Panc1 (cell line): Measurements from ENCODE around the gene ADIPOR2. TPM values are rescaled to one million over a fixed set of nuclear protein-coding genes. Genes with fewer than 3 reads are reported as not detected.

Experiments
- ATAC-seq: fragments of 200-7000 bp; cut with Tn5 transposase; 2 replicates; pipeline ENCODE4 v1.9.1; 2020; ENCODE audit warnings: mild to moderate bottlenecking, moderate library complexity
- BruUV-seq: library from RNA; stranded (reverse); fragments of 400-500 nt; replicated peaks from 2 replicates; lab custom pipeline; 2021; lab: Mats Ljungman, UMichigan
- CTCF ChIA-PET: fragments of 300-600 bp; sonication (Branson Sonifier 250); formaldehyde crosslinking; loops from one replicate; lab custom pipeline; 2022; ENCODE audit warnings: antibody characterized with exemption; lab: Charles Lee
- POLR2A ChIA-PET: fragments of 300-600 bp; sonication (Branson Sonifier 250); formaldehyde crosslinking; loops from one replicate; lab custom pipeline; 2022; ENCODE audit warnings: antibody characterized with exemption; lab: Charles Lee
- DNase-seq: peaks from one replicate; pipeline ENCODE4 v3.0.0-alpha.2; 2010; ENCODE audit warnings: low read depth, low spot score
- H3K27ac ChIP-seq: 2 replicates; pipeline ENCODE4 v1.5.1; 2011; ENCODE audit warnings: mild to moderate bottlenecking, low read length, inconsistent platforms
- H3K27me3 ChIP-seq: fragments of 200-500 bp; sonication (Bioruptor generic); 2 replicates; pipeline ENCODE4 v1.6.0; 2014; ENCODE audit warnings: low read length, inconsistent platforms; ENCODE audit not compliant: control insufficient read depth, insufficient read depth
- H3K36me3 ChIP-seq: fragments of 200-500 bp; sonication (Bioruptor generic); 2 replicates; pipeline ENCODE4 v1.5.1; 2014; ENCODE audit warnings: inconsistent platforms, mild to moderate bottlenecking, low read length, moderate library complexity; ENCODE audit not compliant: control insufficient read depth, insufficient read depth
- H3K4me1 ChIP-seq: 2 replicates; pipeline ENCODE4 v1.5.1; 2011; ENCODE audit warnings: inconsistent platforms, mild to moderate bottlenecking, low read length, moderate library complexity; ENCODE audit not compliant: control insufficient read depth, insufficient read depth
- H3K4me3 ChIP-seq, 2 experiments: 2 replicates each; pipeline ENCODE4 v1.5.1; 2011 to 2012; ENCODE audit warnings: low read depth in 2 of 2, low read length in 2 of 2, mild to moderate bottlenecking in 2 of 2, inconsistent platforms in 1 of 2, moderate library complexity in 1 of 2
- H3K9me3 ChIP-seq: fragments of 200-500 bp; sonication (Bioruptor generic); 2 replicates; pipeline ENCODE4 v1.5.1; 2014; ENCODE audit warnings: low read depth, mild to moderate bottlenecking, inconsistent platforms, low read length, moderate library complexity; ENCODE audit not compliant: control insufficient read depth, insufficient read depth
- POLR2AphosphoS5 ChIP-seq: IDR thresholded peaks from 2 replicates; pipeline ENCODE4 v1.6.1; 2012; ENCODE audit warnings: mild to moderate bottlenecking, low read depth, low read length, moderate library complexity
- SIN3A ChIP-seq: IDR thresholded peaks from 2 replicates; pipeline ENCODE4 v1.6.1; 2012; ENCODE audit warnings: low read depth, mild to moderate bottlenecking, low read length, moderate library complexity, borderline replicate concordance; ENCODE audit not compliant: insufficient read depth
- TCF7L2 ChIP-seq: IDR thresholded peaks from 2 replicates; pipeline ENCODE4 v1.6.1; 2011; ENCODE audit warnings: mild to moderate bottlenecking, low read depth, low read length, inconsistent platforms
- in situ Hi-C: cut with HindIII; loops from 2 replicates; pipeline ENCODE4 v1.10.0; 2016; ENCODE audit warnings: low sequenced_read_pairs, low pct_unique_long_range_greater_than_20kb
- intact Hi-C: fragments of 100-400 bp; cut with micrococcal nuclease; formaldehyde crosslinking; loops from one replicate; pipeline ENCODE4 v1.10.0; 2022; ENCODE audit not compliant: unreplicated experiment
- microRNA-seq: library from miRNA; unstranded; fragments of <30 nt; microRNA quantifications from one replicate; pipeline ENCODE4 v1.1.0, GENCODE V29; 2020; ENCODE audit not compliant: unreplicated experiment
- total RNA-seq: library from RNA; stranded (reverse); gene quantifications from one replicate; pipeline ENCODE4 v1.2.1, GENCODE V29; 2021; ENCODE audit not compliant: unreplicated experiment
- TF ChIP-seq, protein P1 (sequence below), 2 experiments: IDR thresholded peaks; 2 replicates each; pipeline ENCODE4 v1.6.1; 2011 to 2012; ENCODE audit warnings: low read depth in 2 of 2, control low read depth in 1 of 2, low read length in 1 of 2, mild to moderate bottlenecking in 1 of 2, moderate library complexity in 1 of 2; ENCODE audit not compliant: insufficient read depth in 1 of 2
- TF ChIP-seq, protein P2 (sequence below): fragments of 450-650 bp; IDR thresholded peaks from 2 replicates; pipeline ENCODE4 v1.5.1; 2017; ENCODE audit warnings: mild to moderate bottlenecking

The ADIPOR2 gene
- total RNA-seq, 1 experiment from 2014 or later = 76.0 TPM

DNA sequence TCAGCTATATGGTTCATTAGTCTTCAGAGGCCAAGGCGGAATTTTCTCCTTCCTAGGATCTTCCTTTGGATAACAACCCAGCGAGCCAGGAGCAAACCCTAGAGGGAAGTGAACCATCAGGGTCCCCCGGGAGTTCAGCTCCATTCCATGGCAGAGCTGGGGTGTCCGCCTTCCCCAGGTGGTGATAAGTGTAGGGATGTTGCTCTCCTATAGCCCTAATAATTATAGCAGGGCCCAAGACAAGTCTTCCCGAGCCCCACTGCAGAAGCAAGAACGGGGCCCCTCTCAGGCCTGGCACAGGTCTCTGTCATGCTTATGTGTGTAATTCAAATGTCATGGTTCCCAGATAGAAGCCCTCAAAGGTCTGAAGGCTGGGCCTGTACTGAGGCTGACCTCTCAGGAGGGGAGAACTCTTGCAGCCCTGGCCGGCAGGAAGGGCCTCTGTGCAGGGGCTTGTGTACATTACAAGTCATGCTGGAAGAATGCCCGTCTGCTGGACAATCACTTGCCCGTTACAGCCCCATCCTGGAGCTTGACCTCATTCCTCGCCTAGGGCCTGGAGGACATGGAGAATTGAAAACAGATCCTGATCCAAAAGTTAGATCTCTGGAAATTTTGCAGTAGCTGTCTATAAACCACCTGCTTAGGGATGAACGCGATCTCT is 146.8 kb downstream of the ADIPOR2 start:
- POLR2A ChIA-PET = no interaction called here
- no peak for DNase-seq
- in situ Hi-C loops = no loop called here
- Histone ChIP-seq H3K4me3 (no peak overlapping the region), H3K27me3 (no peaks in the 10 kb centered on the region), H3K4me1 (peaks cover 4% of the 10 kb centered on the region; the same call in 1 of the 2 replicates), H3K36me3 (no peaks in the 10 kb centered on the region), H3K9me3 (no peaks in the 10 kb centered on the region), H3K27ac (no peak overlapping the region)
- intact Hi-C loops = no loop called here
- no TSS peak for BruUV-seq
- TF ChIP-seq, protein P1, sequence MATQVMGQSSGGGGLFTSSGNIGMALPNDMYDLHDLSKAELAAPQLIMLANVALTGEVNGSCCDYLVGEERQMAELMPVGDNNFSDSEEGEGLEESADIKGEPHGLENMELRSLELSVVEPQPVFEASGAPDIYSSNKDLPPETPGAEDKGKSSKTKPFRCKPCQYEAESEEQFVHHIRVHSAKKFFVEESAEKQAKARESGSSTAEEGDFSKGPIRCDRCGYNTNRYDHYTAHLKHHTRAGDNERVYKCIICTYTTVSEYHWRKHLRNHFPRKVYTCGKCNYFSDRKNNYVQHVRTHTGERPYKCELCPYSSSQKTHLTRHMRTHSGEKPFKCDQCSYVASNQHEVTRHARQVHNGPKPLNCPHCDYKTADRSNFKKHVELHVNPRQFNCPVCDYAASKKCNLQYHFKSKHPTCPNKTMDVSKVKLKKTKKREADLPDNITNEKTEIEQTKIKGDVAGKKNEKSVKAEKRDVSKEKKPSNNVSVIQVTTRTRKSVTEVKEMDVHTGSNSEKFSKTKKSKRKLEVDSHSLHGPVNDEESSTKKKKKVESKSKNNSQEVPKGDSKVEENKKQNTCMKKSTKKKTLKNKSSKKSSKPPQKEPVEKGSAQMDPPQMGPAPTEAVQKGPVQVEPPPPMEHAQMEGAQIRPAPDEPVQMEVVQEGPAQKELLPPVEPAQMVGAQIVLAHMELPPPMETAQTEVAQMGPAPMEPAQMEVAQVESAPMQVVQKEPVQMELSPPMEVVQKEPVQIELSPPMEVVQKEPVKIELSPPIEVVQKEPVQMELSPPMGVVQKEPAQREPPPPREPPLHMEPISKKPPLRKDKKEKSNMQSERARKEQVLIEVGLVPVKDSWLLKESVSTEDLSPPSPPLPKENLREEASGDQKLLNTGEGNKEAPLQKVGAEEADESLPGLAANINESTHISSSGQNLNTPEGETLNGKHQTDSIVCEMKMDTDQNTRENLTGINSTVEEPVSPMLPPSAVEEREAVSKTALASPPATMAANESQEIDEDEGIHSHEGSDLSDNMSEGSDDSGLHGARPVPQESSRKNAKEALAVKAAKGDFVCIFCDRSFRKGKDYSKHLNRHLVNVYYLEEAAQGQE (IDR thresholded peaks at IDR 0.05; ENCODE audit: insufficient read depth in 1 of 2, low read depth in 2 of 2, low read length in 1 of 2) = no peak
- TF ChIP-seq, protein P2, sequence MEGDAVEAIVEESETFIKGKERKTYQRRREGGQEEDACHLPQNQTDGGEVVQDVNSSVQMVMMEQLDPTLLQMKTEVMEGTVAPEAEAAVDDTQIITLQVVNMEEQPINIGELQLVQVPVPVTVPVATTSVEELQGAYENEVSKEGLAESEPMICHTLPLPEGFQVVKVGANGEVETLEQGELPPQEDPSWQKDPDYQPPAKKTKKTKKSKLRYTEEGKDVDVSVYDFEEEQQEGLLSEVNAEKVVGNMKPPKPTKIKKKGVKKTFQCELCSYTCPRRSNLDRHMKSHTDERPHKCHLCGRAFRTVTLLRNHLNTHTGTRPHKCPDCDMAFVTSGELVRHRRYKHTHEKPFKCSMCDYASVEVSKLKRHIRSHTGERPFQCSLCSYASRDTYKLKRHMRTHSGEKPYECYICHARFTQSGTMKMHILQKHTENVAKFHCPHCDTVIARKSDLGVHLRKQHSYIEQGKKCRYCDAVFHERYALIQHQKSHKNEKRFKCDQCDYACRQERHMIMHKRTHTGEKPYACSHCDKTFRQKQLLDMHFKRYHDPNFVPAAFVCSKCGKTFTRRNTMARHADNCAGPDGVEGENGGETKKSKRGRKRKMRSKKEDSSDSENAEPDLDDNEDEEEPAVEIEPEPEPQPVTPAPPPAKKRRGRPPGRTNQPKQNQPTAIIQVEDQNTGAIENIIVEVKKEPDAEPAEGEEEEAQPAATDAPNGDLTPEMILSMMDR = no peak
- no peak for TF ChIP-seq POLR2AphosphoS5
- no peak for TF ChIP-seq SIN3A
- no peak for TF ChIP-seq TCF7L2
- ATAC-seq = peak; percentile 84
- CTCF ChIA-PET = interaction anchor here (0.5 kb wide), 1 partner anchor 325 kb away, joined by 6 read pairs; no protein-coding TSS in a partner anchor

Small RNA genes within 50 kb of the gene (microRNA-seq; reads per million reads assigned to microRNA genes)
- not detected for gene MIR3649

Other genes with a start within 250 kb of the ADIPOR2 start
- 15.1 TPM for gene FBXL14, start 96.5 kb upstream of the ADIPOR2 start, total RNA-seq
- 36.9 TPM for gene WNT5B, start 61.8 kb upstream of the ADIPOR2 start, total RNA-seq
- not detected for gene LRTM2, start 129.5 kb downstream of the ADIPOR2 start, total RNA-seq
- 0.15 TPM for gene CACNA2D4, start 227.6 kb downstream of the ADIPOR2 start, total RNA-seq